H1 (cell line): ENCODE measurements around the gene CPED1. TPM values are rescaled to one million over a fixed set of nuclear protein-coding genes. Genes with fewer than 3 reads are reported as not detected.

Source experiments
- BCL11A ChIP-seq, 2 experiments: IDR thresholded peaks; one replicate each; pipeline ENCODE4 v1.6.1; 2011; ENCODE audit warnings: low read depth in 2 of 2, low read length in 2 of 2, mild to moderate bottlenecking in 2 of 2
- CTBP2 ChIP-seq: IDR thresholded peaks from 2 replicates; pipeline ENCODE4 v1.7.0; 2011; ENCODE audit warnings: borderline replicate concordance, mild to moderate bottlenecking, moderate library complexity, mixed read lengths, low read length; ENCODE audit not compliant: insufficient read depth, insufficient read length
- EGR1 ChIP-seq: IDR thresholded peaks from 2 replicates; pipeline ENCODE4 v1.6.1; 2011; ENCODE audit warnings: low read depth, low read length, borderline replicate concordance
- HDAC6 ChIP-seq: IDR thresholded peaks from one replicate; pipeline ENCODE4 v1.7.1; 2012; ENCODE audit warnings: low read depth, mild to moderate bottlenecking, inconsistent platforms, low read length, moderate library complexity
- SIRT6 ChIP-seq: IDR thresholded peaks from one replicate; pipeline ENCODE4 v1.7.1; 2012; ENCODE audit warnings: low read length, inconsistent platforms
- SP1 ChIP-seq: IDR thresholded peaks from 2 replicates; pipeline ENCODE4 v1.6.1; 2011; ENCODE audit warnings: low read depth, low read length
- TBP ChIP-seq: IDR thresholded peaks from 2 replicates; pipeline ENCODE4 v1.6.1; 2011; ENCODE audit warnings: low read depth, low read length, improper control_type of control experiment
- ZNF274 ChIP-seq: IDR thresholded peaks from 2 replicates; pipeline ENCODE4 v1.7.0; 2012; ENCODE audit warnings: low read length, borderline replicate concordance; ENCODE audit errors: extremely low read depth
- polyA plus RNA-seq, 7 experiments: library from polyadenylated mRNA; depleted of rRNA in 3 of 7; stranded (reverse) in 5 of 7; unstranded in 2 of 7; fragments of >200 nt in 5 of 7; fragments of 200-250 nt in 2 of 7; gene quantifications; 1 replicate in 5 of 7; 2 replicates in 1 of 7; 4 replicates in 1 of 7; pipeline versions ENCODE4 v1.2.1 to v1.2.3, GENCODE V29; 2011 to 2013; ENCODE audit warnings: missing spikeins in 2 of 7, mixed read lengths in 2 of 7
- total RNA-seq: library from RNA; stranded (reverse); fragmentation: NEBNext Ultra II Directional; extraction: Animal tissue kit (Norgen Biotek cat#: 25700); gene quantifications from 2 replicates; pipeline ENCODE4 v1.2.1, GENCODE V29; 2021
- TF ChIP-seq, protein P1 (sequence below): fragments of 300-600 bp; sonication (generic); IDR thresholded peaks from 2 replicates; pipeline ENCODE4 v1.7.1; 2012; ENCODE audit warnings: low read length, moderate library complexity, mild to moderate bottlenecking, inconsistent platforms; ENCODE audit not compliant: insufficient replicate concordance

Gene CPED1
- total and polyA plus RNA-seq, 2 of the 8 experiments (the other 6 are each of a cell fraction or from before 2014, with no cell fraction given): 0.08 to 0.39 TPM

DNA sequence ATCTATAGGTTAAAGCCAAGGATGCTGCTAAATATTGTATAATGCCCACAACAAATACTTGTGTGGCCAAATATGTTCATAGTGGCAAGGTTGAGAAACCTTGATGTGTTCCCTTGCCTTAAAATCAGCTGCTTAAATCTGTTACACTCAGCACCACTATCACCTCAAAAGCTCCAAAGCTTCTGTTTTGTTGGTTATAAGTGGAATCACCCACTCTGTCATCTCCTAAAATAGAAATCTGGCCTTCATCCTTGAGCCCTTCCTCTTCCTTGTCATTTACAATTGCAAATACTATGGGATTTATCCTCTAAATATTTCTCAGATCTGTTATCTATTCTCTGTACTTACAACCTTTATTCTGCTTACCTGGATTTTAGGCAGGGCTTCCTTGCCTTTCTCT is 61.4 kb downstream of the CPED1 start (continued):
- TF ChIP-seq, protein P1, sequence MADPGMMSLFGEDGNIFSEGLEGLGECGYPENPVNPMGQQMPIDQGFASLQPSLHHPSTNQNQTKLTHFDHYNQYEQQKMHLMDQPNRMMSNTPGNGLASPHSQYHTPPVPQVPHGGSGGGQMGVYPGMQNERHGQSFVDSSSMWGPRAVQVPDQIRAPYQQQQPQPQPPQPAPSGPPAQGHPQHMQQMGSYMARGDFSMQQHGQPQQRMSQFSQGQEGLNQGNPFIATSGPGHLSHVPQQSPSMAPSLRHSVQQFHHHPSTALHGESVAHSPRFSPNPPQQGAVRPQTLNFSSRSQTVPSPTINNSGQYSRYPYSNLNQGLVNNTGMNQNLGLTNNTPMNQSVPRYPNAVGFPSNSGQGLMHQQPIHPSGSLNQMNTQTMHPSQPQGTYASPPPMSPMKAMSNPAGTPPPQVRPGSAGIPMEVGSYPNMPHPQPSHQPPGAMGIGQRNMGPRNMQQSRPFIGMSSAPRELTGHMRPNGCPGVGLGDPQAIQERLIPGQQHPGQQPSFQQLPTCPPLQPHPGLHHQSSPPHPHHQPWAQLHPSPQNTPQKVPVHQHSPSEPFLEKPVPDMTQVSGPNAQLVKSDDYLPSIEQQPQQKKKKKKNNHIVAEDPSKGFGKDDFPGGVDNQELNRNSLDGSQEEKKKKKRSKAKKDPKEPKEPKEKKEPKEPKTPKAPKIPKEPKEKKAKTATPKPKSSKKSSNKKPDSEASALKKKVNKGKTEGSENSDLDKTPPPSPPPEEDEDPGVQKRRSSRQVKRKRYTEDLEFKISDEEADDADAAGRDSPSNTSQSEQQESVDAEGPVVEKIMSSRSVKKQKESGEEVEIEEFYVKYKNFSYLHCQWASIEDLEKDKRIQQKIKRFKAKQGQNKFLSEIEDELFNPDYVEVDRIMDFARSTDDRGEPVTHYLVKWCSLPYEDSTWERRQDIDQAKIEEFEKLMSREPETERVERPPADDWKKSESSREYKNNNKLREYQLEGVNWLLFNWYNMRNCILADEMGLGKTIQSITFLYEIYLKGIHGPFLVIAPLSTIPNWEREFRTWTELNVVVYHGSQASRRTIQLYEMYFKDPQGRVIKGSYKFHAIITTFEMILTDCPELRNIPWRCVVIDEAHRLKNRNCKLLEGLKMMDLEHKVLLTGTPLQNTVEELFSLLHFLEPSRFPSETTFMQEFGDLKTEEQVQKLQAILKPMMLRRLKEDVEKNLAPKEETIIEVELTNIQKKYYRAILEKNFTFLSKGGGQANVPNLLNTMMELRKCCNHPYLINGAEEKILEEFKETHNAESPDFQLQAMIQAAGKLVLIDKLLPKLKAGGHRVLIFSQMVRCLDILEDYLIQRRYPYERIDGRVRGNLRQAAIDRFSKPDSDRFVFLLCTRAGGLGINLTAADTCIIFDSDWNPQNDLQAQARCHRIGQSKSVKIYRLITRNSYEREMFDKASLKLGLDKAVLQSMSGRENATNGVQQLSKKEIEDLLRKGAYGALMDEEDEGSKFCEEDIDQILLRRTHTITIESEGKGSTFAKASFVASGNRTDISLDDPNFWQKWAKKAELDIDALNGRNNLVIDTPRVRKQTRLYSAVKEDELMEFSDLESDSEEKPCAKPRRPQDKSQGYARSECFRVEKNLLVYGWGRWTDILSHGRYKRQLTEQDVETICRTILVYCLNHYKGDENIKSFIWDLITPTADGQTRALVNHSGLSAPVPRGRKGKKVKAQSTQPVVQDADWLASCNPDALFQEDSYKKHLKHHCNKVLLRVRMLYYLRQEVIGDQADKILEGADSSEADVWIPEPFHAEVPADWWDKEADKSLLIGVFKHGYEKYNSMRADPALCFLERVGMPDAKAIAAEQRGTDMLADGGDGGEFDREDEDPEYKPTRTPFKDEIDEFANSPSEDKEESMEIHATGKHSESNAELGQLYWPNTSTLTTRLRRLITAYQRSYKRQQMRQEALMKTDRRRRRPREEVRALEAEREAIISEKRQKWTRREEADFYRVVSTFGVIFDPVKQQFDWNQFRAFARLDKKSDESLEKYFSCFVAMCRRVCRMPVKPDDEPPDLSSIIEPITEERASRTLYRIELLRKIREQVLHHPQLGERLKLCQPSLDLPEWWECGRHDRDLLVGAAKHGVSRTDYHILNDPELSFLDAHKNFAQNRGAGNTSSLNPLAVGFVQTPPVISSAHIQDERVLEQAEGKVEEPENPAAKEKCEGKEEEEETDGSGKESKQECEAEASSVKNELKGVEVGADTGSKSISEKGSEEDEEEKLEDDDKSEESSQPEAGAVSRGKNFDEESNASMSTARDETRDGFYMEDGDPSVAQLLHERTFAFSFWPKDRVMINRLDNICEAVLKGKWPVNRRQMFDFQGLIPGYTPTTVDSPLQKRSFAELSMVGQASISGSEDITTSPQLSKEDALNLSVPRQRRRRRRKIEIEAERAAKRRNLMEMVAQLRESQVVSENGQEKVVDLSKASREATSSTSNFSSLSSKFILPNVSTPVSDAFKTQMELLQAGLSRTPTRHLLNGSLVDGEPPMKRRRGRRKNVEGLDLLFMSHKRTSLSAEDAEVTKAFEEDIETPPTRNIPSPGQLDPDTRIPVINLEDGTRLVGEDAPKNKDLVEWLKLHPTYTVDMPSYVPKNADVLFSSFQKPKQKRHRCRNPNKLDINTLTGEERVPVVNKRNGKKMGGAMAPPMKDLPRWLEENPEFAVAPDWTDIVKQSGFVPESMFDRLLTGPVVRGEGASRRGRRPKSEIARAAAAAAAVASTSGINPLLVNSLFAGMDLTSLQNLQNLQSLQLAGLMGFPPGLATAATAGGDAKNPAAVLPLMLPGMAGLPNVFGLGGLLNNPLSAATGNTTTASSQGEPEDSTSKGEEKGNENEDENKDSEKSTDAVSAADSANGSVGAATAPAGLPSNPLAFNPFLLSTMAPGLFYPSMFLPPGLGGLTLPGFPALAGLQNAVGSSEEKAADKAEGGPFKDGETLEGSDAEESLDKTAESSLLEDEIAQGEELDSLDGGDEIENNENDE: no peak
- TF ChIP-seq TBP: no peak
- no peak for TF ChIP-seq CTBP2
- TF ChIP-seq SIRT6: no peak
- TF ChIP-seq ZNF274: no peak
- no peak for TF ChIP-seq SP1
- no peak for TF ChIP-seq HDAC6
- TF ChIP-seq EGR1: no peak
- no peak for TF ChIP-seq BCL11A (IDR thresholded peaks at IDR 0.05; ENCODE audit: low read depth in 2 of 2, low read length in 2 of 2)
